Liver (tissue), 9 donors: ENCODE data around the gene AMIGO1. TPM values are rescaled to one million over a fixed set of nuclear protein-coding genes. Genes with fewer than 3 reads are reported as not detected.
A peak's percentile ranks its signal among the peaks of the same experiment; 100 is the strongest.

ENCODE experiments used
- DNase-seq: peaks from one replicate; pipeline ENCODE4 v3.0.0-alpha.2; 2017; ENCODE audit warnings: low spot score
- H3K27ac ChIP-seq, 2 donors: one replicate each; pipeline ENCODE4 v1.7.0; 2013; ENCODE audit warnings: inconsistent platforms in 2 of 2, low read length in 2 of 2, control low read depth in 1 of 2, low read depth in 1 of 2, mild to moderate bottlenecking in 1 of 2
- H3K27me3 ChIP-seq, 4 donors: one replicate each; pipeline versions ENCODE4 v1.6.1 to v1.7.0; 2013; ENCODE audit warnings: low read length in 3 of 4, inconsistent platforms in 1 of 4, mild to moderate bottlenecking in 1 of 4, moderate library complexity in 1 of 4; ENCODE audit not compliant: control insufficient read depth in 4 of 4, insufficient read depth in 4 of 4
- H3K36me3 ChIP-seq, 4 donors: one replicate each; pipeline versions ENCODE4 v1.6.1 to v1.7.0; 2013; ENCODE audit warnings: low read length in 3 of 4, mild to moderate bottlenecking in 3 of 4, low read depth in 1 of 4, moderate library complexity in 1 of 4; ENCODE audit not compliant: control insufficient read depth in 4 of 4, insufficient read depth in 3 of 4
- H3K4me1 ChIP-seq, 4 donors: one replicate each; pipeline versions ENCODE4 v1.6.1 to v1.7.0; 2013; ENCODE audit warnings: low read length in 3 of 4, mild to moderate bottlenecking in 3 of 4, moderate library complexity in 1 of 4; ENCODE audit not compliant: control insufficient read depth in 4 of 4, insufficient read depth in 4 of 4
- H3K4me3 ChIP-seq, 3 donors: one replicate each; pipeline versions ENCODE4 v1.6.1 to v1.7.0; 2013; ENCODE audit warnings: low read length in 3 of 3, control low read depth in 1 of 3, low read depth in 1 of 3, mild to moderate bottlenecking in 1 of 3
- H3K9ac ChIP-seq, 2 donors: one replicate each; pipeline ENCODE4 v1.7.0; 2013; ENCODE audit warnings: low read length in 2 of 2, mild to moderate bottlenecking in 2 of 2, moderate library complexity in 2 of 2, control low read depth in 1 of 2, low read depth in 1 of 2
- H3K9me3 ChIP-seq, 4 donors: one replicate each; pipeline versions ENCODE4 v1.6.1 to v1.7.0; 2013; ENCODE audit warnings: low read length in 3 of 4; ENCODE audit not compliant: control insufficient read depth in 4 of 4
- CTCF ChIP-seq: fragments of 150-350 bp; IDR thresholded peaks from 2 replicates; pipeline ENCODE4 v1.5.1; 2017; ENCODE audit warnings: improper control_type of control experiment, low read depth, low read length; ENCODE audit not compliant: missing input control
- EGR1 ChIP-seq, 2 donors: IDR thresholded peaks; 2 replicates each; pipeline ENCODE4 v1.6.1; 2016 to 2018; ENCODE audit warnings: antibody characterized with exemption in 2 of 2, low read depth in 2 of 2
- FOXA1 ChIP-seq: IDR thresholded peaks from 2 replicates; pipeline ENCODE4 v1.6.1; 2016; ENCODE audit warnings: antibody characterized with exemption
- FOXA2 ChIP-seq: IDR thresholded peaks from 2 replicates; pipeline ENCODE4 v1.6.1; 2016; ENCODE audit warnings: antibody characterized with exemption
- GABPA ChIP-seq, 2 donors: IDR thresholded peaks in 1 of 2; conservative IDR thresholded peaks in 1 of 2; 2 replicates each; pipeline ENCODE4 v1.6.1; 2016; ENCODE audit warnings: antibody characterized with exemption in 2 of 2, mild to moderate bottlenecking in 1 of 2, moderate library complexity in 1 of 2
- HNF4A ChIP-seq, 2 donors: conservative IDR thresholded peaks; 2 replicates each; pipeline ENCODE4 v1.6.1; 2016; ENCODE audit warnings: antibody characterized with exemption in 2 of 2, mild to moderate bottlenecking in 2 of 2
- HNF4G ChIP-seq: IDR thresholded peaks from 2 replicates; pipeline ENCODE4 v1.6.1; 2016; ENCODE audit warnings: antibody characterized with exemption
- JUND ChIP-seq, 2 donors: IDR thresholded peaks; 2 replicates each; pipeline ENCODE4 v1.6.1; 2016; ENCODE audit warnings: antibody characterized with exemption in 2 of 2
- NR2F2 ChIP-seq: IDR thresholded peaks from 2 replicates; pipeline ENCODE4 v1.6.1; 2016; ENCODE audit warnings: antibody characterized with exemption
- RAD21 ChIP-seq, 2 donors: IDR thresholded peaks; 2 replicates each; pipeline ENCODE4 v1.6.1; 2016; ENCODE audit warnings: antibody characterized with exemption in 2 of 2, mild to moderate bottlenecking in 2 of 2
- REST ChIP-seq: IDR thresholded peaks from 2 replicates; pipeline ENCODE4 v1.6.1; 2016; ENCODE audit warnings: antibody characterized with exemption, mild to moderate bottlenecking
- RXRA ChIP-seq, 2 donors: IDR thresholded peaks; 2 replicates each; pipeline ENCODE4 v1.6.1; 2017 to 2018; ENCODE audit warnings: antibody characterized with exemption in 2 of 2, mild to moderate bottlenecking in 1 of 2
- TAF1 ChIP-seq: conservative IDR thresholded peaks from 2 replicates; pipeline ENCODE4 v1.6.1; 2016; ENCODE audit warnings: antibody characterized with exemption, mild to moderate bottlenecking
- YY1 ChIP-seq: IDR thresholded peaks from 2 replicates; pipeline ENCODE4 v1.6.1; 2016; ENCODE audit warnings: antibody characterized with exemption, mild to moderate bottlenecking
- WGBS: extraction: QIAGEN DNeasy Blood & Tissue Kit; methylation state at CpG from one replicate; pipeline ENCODE4 v1.1.7; 2013; 5-methylcytosine and 5-hydroxymethylcytosine counted together
- polyA plus RNA-seq, 2 donors: library from polyadenylated mRNA; stranded (reverse) in 1 of 2; unstranded in 1 of 2; fragments of 200-250 nt in 1 of 2; fragments of >200 nt in 1 of 2; fragmentation: Nextera tagmentation in 1 of 2; extraction: Ambion mirVana in 1 of 2; gene quantifications; one replicate each; pipeline versions ENCODE4 v1.2.1 to v1.2.3, GENCODE V29; 2013 to 2015
- total RNA-seq, 2 donors: library from RNA; depleted of rRNA; stranded (reverse); fragments of >200 nt; gene quantifications; one replicate each; pipeline ENCODE4 v1.2.3, GENCODE V29; 2014
- TF ChIP-seq, protein P1 (sequence below): IDR thresholded peaks from 2 replicates; pipeline ENCODE4 v1.6.1; 2016; ENCODE audit warnings: antibody characterized with exemption
- TF ChIP-seq, protein P2 (sequence below): IDR thresholded peaks from 2 replicates; pipeline ENCODE4 v1.6.1; 2016; ENCODE audit warnings: antibody characterized with exemption
- donor health status: healthy.
- donor health status: healthy.
- donor health status: healthy.
- donor health status: healthy.
- donor health status: healthy.

Gene AMIGO1
- total and polyA plus RNA-seq, 4 donors = 0.75 to 4.6 (median 1.9) TPM

GRCh38 chr1:109508873-109509175 is 703 bp downstream of the AMIGO1 start:
- no peaks in the 10 kb centered on the region for H3K36me3 ChIP-seq
- no peak overlapping the region for H3K9ac ChIP-seq
- WGBS = 77% methylated on average over 7 of the region's 7 CpGs
- H3K4me1 ChIP-seq = peaks cover 3 to 19% (median 9%) of the 10 kb centered on the region in 4 donors
- no peak overlapping the region for H3K27ac ChIP-seq
- H3K27me3 ChIP-seq = no peaks in the 10 kb centered on the region
- no peaks in the 10 kb centered on the region for H3K9me3 ChIP-seq
- TF ChIP-seq, protein P1, sequence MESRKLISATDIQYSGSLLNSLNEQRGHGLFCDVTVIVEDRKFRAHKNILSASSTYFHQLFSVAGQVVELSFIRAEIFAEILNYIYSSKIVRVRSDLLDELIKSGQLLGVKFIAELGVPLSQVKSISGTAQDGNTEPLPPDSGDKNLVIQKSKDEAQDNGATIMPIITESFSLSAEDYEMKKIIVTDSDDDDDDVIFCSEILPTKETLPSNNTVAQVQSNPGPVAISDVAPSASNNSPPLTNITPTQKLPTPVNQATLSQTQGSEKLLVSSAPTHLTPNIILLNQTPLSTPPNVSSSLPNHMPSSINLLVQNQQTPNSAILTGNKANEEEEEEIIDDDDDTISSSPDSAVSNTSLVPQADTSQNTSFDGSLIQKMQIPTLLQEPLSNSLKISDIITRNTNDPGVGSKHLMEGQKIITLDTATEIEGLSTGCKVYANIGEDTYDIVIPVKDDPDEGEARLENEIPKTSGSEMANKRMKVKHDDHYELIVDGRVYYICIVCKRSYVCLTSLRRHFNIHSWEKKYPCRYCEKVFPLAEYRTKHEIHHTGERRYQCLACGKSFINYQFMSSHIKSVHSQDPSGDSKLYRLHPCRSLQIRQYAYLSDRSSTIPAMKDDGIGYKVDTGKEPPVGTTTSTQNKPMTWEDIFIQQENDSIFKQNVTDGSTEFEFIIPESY = no peak
- TF ChIP-seq YY1 = no peak
- no peak for TF ChIP-seq RXRA (IDR thresholded peaks at IDR 0.05)
- TF ChIP-seq EGR1 (IDR thresholded peaks at IDR 0.05; ENCODE audit: low read depth in 2 of 2) = no peak
- TF ChIP-seq JUND (IDR thresholded peaks at IDR 0.05) = no peak
- no peak for TF ChIP-seq REST
- TF ChIP-seq HNF4G = no peak
- TF ChIP-seq RAD21 (IDR thresholded peaks at IDR 0.05) = no peak
- peak overlapping the region in 2 of 3 donors; percentile 70 to 83 for H3K4me3 ChIP-seq
- no peak for DNase-seq

DNA sequence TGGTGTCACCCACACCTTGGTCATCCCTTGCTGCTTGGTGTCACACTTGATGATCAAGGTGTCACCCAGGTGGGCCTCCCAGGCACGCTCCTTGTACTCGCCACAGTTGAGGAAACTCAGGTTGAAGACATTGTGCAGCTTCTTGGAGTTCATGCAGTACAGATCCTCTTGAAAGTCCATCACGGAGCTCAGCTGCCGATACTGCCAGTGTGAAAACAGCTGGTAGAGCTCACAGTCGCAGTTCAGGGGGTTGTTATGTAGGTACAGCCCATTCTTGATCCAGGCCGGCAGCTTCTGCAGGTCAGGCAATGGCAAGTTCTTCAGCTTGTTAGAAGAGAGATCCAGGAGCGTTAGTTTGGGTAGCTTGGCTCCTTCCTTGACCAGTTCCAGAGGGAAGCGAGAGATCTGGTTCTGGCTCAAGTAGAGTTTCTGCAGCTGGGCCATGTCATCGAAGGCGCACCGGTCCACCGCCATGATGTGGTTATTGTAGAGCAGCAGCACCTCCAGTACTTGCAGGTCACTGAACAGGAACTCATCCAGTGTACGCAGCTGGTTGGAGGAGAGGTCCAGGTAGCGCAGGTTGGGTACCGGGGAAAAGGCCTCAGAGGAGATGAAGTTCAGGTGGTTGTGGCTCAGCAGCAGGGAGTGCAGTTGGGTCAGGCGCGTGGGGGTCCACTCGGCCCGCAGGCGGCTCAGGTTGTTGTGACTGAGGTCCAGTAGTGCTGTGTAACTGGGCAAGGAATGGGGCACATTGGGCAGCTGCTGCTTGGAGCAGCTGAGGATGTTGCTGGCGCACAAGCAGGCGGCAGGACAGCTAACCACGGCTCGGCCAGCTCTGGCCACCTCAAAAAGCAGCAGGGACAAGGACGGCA is 1.3 kb downstream of the AMIGO1 start:
- WGBS = 93% methylated on average over 25 of the region's 25 CpGs
- H3K4me1 ChIP-seq = peaks cover 3 to 19% (median 9%) of the 10 kb centered on the region in 4 donors
- no peak overlapping the region for H3K27ac ChIP-seq

More for the DNA sequence above, 1.3 kb downstream of the AMIGO1 start:
- no peak for DNase-seq
- H3K27me3 ChIP-seq = no peaks in the 10 kb centered on the region
- no peak for TF ChIP-seq RXRA (IDR thresholded peaks at IDR 0.05)
- TF ChIP-seq TAF1 = no peak
- TF ChIP-seq FOXA2 = no peak
- TF ChIP-seq RAD21 (IDR thresholded peaks at IDR 0.05) = no peak
- TF ChIP-seq, protein P2, sequence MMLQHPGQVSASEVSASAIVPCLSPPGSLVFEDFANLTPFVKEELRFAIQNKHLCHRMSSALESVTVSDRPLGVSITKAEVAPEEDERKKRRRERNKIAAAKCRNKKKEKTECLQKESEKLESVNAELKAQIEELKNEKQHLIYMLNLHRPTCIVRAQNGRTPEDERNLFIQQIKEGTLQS = no peak
- no peak for TF ChIP-seq NR2F2
- TF ChIP-seq FOXA1 = no peak
- TF ChIP-seq HNF4A (conservative IDR thresholded peaks at IDR 0.05) = no peak
- TF ChIP-seq EGR1 (IDR thresholded peaks at IDR 0.05; ENCODE audit: low read depth in 2 of 2) = no peak
- no peak for TF ChIP-seq GABPA (IDR thresholded peaks at IDR 0.05 in 1 of 2, conservative IDR thresholded peaks at IDR 0.05 in 1 of 2)
- TF ChIP-seq YY1 = no peak
- no peak for TF ChIP-seq CTCF
- no peak for TF ChIP-seq HNF4G
- TF ChIP-seq, protein P1 = no peak
- TF ChIP-seq JUND (IDR thresholded peaks at IDR 0.05) = no peak
- H3K4me3 ChIP-seq = no peak overlapping the region
- H3K9ac ChIP-seq = no peak overlapping the region
- H3K36me3 ChIP-seq = no peaks in the 10 kb centered on the region
- no peaks in the 10 kb centered on the region for H3K9me3 ChIP-seq
